NCI-H128 (cell line): ENCODE data around the gene KLK8.
A peak's percentile ranks its signal among the peaks of the same experiment; 100 is the strongest.

ENCODE experiments used
- DNase-seq: peaks from one replicate; lab custom pipeline; 2025; ENCODE audit not compliant: unreplicated experiment; lab: John Stamatoyannopoulos, UW

Gene KLK8, protein sequence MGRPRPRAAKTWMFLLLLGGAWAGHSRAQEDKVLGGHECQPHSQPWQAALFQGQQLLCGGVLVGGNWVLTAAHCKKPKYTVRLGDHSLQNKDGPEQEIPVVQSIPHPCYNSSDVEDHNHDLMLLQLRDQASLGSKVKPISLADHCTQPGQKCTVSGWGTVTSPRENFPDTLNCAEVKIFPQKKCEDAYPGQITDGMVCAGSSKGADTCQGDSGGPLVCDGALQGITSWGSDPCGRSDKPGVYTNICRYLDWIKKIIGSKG

DNA sequence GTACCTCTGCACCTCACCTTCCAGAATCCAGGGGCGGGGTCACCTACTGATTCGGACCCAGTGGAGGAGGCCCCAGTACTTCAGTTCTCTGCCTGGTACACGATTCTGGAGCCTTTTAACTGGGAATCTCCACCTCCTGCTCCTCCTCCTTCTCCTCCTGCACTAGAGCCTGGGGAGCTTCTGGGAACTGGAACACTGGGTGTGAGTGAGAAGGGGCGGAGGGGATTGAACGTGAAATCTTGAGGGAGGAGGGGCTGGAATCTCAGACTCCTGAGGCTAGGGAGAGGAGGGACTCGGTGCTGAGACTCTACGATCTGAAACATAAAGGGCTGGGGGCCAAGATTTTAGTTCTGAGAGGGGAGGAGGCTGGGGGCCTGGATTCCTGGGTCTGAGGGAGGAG is at the start of gene KLK8:
TSS of gene KLK8 (minus strand) at position 90 of the 400 bp plus-strand sequence. CDS start 437 bp downstream, outside the sequence.
- no peak for DNase-seq

- no peak for DNase-seq
Observed at GRCh38 chr19:51047031-51047335, 45.6 kb upstream of the KLK8 start.

DNA sequence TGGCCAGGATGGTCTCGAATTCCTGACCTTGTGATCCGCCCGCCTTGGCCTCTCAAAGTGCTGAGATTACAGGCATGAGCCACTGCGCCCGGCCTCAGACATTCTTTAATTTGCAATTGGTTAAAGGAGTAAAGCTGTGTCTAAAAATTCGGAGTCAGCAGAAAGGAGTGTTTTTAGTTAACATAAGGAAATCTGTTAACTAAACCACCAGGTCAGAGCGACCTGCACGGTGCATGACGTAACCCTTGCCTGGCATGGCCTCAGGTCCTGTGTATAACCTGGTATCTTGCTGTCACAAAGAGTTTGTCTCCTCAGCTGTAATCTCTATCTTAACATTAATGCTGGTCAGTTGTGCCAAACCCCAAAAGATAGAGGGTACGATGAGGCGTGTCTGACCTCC is 42.9 kb upstream of the KLK8 start:
- no peak for DNase-seq

DNA sequence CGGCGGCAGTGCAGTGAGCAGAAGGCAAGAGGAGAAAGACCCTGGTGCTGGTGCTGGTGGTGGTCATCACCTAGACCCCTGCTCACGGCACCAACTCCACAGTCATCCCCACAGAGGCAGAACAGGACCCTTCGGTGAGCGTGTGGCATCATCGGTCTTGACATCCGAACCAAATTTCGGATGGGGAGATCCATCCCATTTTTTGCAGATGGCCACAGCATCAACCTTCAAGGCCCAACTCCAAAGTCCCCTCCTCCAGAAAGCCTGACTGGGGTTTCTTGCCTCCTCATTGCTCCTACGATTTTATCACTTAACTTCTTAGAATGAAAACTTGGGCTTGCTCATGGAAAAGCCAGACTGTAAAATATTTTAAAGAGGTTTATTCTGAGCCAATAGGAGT is 42.1 kb upstream of the KLK8 start:
- DNase-seq = no peak

DNA sequence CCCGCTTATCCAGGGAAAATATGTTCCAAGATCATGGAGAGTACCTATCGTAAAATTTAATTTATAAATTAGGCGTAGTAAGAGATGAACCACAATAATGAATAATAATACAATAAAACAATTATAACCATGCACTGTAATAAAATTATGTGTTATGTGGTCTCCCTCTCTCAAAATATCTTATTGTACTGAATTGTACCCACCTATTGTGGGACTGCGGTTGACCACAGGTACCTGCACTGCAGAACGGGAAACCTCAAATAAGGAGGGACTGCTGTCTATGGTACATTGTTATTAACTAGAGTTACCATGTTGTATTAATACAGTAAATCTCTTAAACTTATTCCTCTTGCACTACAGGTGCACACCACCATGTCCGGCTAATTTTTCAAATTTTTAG is 38.7 kb upstream of the KLK8 start:
- no peak for DNase-seq

- DNase-seq = no peak
Observed at GRCh38 chr19:51036519-51036918, 35.1 kb upstream of the KLK8 start.

DNA sequence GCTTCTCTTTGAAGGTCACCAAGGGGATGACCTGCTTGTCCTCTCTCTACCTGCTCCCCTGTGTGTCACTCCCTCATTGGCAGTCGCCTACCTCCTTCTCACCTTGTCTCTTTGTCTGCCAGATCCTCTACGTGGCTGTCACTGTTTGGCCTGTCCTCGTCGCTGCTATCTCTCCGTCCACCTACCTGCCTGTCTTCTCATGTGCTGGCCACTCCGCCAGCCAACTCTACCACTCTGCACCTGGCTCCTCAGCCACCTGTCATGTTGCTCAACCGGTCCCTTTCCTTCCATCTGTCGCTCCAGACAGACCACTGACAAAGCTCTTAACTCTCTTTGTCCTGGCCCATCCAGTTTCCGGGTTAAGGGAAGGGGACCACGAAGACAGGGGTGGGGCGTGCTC is 33.3 kb upstream of the KLK8 start, which contains the start of gene KLK12:
TSS of gene KLK12 (minus strand) at position 299 of the 400 bp plus-strand sequence. CDS start 381 bp downstream, outside the sequence.
- DNase-seq = no peak

- DNase-seq = no peak
Observed at GRCh38 chr19:51031880-51032225, 30.4 kb upstream of the KLK8 start.

DNA sequence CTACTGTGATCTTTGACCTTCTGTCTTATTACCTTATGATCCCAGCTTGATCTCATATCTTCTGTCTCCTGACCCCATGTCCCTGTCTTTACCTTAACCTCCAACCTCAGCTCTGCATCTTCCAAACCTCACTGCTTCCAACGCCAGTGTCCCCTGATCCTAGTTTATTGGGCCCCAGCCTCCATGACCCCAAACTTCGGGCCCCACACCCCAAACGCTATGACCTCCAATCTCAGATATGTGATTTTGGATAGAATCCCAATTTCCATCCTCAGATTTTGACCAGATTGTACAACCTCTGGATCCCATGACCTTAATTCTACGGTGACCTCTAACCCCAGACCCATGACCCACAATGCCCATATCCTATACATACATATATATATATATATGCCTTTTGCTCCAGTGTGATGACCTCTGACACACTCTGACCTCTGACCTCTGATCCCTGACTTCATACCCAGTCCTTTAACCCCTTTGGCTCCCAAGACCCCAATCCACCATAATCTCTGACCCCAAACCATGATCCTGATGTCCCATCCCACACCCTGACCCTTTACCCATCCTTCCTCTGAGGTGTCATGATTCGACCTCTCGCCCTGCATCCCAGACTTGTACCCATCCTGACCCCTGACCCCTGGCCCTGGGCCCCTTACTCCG is 29.9 kb upstream of the KLK8 start:
- DNase-seq = no peak

DNA sequence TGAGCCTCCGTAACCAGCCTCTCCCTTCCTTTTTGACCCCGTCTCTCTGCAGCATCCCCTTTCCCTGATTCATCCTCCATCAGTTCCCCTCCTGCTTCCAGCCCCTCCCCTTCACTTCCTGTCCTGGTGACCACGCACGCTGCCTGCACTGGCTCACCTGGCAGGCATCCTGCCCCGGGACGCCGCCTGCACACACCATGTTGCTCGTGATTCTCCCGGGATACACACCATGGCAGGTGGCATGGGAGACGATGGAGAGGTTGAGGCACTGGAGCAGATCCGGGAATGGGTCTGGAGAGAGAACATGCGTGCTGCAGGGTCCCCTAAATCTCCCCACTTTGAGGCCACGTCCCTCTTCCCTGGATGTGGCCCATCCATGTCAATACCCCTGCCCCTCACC is 29.2 kb upstream of the KLK8 start:
- no peak for DNase-seq

- DNase-seq = no peak
Observed at GRCh38 chr19:51029718-51030117, 28.3 kb upstream of the KLK8 start.

DNA sequence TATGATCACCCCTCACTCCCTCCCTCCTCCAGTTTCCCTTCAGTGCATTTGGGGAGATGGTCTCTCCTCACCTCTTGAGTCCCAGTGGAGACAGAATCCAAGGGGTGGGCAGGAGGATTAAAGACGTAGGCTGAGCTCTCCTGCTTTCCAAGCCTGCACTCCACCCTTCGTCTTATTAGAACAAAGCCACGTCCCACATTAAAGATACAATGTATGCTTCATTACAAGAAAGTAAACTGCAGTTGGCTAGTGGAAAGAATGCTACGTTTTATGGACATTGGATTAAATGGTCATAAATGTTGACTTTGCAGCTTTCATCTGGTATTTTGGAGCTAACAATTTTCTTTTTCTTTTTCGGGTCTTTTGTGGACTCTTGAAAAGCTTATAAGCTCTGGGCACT is 26.5 kb upstream of the KLK8 start:
- no peak for DNase-seq

DNA sequence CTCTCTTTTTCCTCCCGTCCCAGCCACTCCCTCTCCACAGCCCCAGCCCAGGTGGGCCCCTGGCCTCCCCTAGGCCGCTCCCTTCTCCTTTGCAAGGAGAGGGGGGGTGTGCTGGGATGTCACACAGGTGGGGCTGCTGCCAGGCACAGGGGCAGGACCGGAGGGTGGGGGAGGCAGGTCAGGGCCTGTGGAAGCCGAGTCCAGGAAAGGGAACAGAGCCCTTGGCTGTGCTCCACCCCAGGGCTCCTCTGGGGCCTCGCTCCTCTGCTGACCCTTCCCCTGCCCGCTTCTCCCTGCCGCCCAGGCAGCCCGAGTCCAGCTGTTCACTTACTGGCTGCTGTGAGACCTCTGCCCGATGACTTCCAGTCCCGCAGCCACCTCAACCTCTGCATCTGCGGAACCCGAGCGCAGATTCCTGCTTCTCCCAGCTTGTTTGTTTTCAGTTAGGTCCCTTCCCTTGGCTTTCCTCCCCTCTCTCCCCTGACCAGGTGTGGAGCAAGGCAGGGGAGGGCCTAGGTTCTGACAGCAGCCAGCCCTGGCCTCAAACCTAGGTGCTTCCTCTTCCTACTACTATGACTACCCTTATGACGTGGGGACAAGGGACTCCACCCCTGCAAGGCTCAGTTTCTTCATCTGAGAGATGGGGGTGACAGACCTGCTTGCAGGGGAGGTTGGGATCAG is 25.9 kb upstream of the KLK8 start:
- no peak for DNase-seq

DNA sequence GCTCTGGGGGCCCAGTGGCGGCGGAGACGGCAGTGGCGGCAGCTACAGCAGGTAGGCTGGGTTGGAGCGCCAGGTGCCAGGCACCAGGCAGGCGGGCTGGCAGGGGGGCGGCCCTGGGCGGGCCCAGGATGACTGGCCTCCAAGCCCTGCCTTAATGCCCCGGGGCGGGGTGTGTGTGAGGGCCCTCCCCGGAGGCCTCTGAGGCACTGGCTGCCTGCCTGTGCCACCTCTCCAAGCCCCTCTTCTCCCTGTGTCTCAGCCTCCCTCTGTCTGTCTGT is 25.1 kb upstream of the KLK8 start, which contains the start of gene KLK11:
TSS of gene KLK11 (minus strand) at position 63 of the 278 bp plus-strand sequence. CDS start 985 bp downstream, outside the sequence.
- no peak for DNase-seq

GRCh38 chr19:51025809-51026553 is 24.6 kb upstream of the KLK8 start:
- DNase-seq = no peak

- no peak for DNase-seq
Observed at GRCh38 chr19:51025401-51025800, 24.0 kb upstream of the KLK8 start.

DNA sequence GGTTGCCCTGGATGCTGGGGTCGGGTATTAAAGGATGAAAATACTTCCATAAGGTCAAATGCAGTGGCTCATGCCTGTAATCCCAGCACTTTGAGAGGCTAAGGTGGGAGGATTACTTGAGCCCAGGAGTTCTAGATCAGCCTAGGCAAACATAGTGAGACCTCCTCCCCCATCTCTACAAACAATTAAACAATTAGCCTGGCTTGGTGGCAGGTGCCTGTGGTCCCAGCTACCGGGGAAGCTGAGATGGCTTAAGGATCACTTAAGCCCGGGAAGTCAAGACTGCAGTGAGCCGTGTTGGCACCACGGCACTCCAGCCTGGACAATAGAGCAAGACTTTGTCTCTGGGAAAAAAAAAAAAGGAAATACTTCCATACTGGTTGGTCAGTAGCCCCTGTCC is 23.5 kb upstream of the KLK8 start:
- DNase-seq = no peak

- no peak for DNase-seq
Observed at GRCh38 chr19:51023946-51024345, 22.5 kb upstream of the KLK8 start.

- DNase-seq = no peak
Observed at GRCh38 chr19:51022526-51022925, 21.1 kb upstream of the KLK8 start.

- DNase-seq = peak; percentile 3
Observed at GRCh38 chr19:51020988-51021651, 19.7 kb upstream of the KLK8 start.

DNA sequence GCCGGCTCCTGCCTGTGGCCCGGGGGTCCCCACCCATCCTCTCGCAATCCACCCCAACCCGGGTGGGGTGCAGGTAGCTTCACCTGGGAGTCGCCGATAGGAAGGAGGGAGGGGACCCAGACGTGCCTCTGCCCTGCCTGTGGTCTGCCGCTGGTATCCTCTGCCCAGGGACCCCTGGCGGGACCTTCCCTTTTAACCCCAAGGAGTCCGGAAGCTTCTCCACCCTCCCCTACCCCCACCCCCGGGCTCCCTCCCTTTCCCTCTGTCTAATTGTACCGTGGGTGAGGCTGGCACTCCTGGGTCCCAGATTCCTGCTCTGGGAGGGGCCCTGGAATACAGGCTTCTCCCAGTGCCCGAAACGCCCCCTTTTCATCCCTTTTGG is 18.1 kb upstream of the KLK8 start, which contains the start of gene KLK10:
TSS of gene KLK10 (minus strand) at position 166 of the 382 bp plus-strand sequence. CDS start 579 bp downstream, outside the sequence.
- no peak for DNase-seq
